ENCODE measurements around the gene TNS4.

The TNS4 gene

DNA sequence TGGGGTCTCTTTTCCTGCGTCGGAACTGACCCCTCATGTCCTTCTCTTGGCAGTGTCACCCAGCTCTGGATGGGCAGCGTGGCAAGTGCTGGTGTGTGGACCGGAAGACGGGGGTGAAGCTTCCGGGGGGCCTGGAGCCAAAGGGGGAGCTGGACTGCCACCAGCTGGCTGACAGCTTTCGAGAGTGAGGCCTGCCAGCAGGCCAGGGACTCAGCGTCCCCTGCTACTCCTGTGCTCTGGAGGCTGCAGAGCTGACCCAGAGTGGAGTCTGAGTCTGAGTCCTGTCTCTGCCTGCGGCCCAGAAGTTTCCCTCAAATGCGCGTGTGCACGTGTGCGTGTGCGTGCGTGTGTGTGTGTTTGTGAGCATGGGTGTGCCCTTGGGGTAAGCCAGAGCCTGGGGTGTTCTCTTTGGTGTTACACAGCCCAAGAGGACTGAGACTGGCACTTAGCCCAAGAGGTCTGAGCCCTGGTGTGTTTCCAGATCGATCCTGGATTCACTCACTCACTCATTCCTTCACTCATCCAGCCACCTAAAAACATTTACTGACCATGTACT, 44.9 kb downstream of the TNS4 start:
- DNase-seq: no peak

GRCh38 chr17:40454613-40454995, 46.8 kb downstream of the TNS4 start:
- no peak for DNase-seq

- DNase-seq: peak; percentile 67
These were observed 47.4 kb downstream of the TNS4 start for GRCh38 chr17:40453881-40454612.

GRCh38 chr17:40452921-40453378, 48.5 kb downstream of the TNS4 start:
- no peak for DNase-seq

GRCh38 chr17:40452216-40452787, 49.1 kb downstream of the TNS4 start:
- DNase-seq: peak; percentile 91

- DNase-seq: peak; percentile 95
These were observed 50.0 kb downstream of the TNS4 start for GRCh38 chr17:40451420-40451819.

DNA sequence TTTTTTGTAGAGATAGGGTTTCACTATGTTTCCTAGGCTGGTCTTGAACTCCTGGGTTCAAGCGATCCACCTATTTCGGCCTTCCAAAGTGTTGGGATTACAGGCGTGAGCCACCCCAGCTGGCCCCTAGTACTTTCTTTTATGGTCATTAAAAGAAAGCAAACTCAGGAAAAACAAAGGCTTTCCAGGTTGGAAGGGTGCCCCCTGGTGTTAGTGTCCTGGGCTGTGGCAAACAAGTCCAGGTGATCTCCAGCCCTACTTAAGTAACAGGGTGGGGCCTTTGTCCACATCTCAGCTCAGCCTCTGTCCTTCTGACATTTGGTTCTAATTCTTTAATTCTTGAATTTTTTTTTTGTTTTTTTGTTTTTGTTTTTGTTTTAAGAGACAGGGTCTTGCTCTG, 51.2 kb downstream of the TNS4 start:
- no peak for DNase-seq

DNA sequence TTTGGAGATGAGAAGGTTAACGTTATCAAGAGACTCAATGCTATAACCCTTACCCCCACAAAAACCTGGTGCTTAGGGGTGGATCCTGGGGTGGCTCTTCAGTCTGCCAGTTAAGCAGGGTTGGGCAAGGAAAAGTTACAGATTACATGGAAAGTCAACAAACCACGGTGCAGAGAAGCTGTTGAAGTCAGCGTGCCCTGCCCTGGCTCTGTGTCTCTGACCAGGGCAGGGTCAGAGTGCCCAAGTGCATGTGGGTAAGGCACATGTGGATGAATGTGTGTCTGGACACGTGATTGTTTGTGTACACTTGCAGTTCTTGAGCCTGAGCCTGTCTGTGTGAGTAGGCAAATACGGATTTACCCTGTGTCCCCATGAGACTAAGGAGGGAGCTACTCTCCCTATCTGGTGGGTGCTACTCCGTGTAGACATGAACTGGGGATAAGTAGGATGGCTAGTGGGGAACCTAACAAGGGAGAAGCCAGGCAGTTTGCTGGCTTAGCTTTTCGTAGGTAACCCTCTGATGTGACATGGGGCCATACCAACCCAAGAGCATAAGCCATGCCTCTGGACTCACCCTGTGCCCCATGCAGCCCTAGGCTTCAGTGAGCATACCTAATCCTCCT, 52.7 kb downstream of the TNS4 start:
- DNase-seq: no peak

DNA sequence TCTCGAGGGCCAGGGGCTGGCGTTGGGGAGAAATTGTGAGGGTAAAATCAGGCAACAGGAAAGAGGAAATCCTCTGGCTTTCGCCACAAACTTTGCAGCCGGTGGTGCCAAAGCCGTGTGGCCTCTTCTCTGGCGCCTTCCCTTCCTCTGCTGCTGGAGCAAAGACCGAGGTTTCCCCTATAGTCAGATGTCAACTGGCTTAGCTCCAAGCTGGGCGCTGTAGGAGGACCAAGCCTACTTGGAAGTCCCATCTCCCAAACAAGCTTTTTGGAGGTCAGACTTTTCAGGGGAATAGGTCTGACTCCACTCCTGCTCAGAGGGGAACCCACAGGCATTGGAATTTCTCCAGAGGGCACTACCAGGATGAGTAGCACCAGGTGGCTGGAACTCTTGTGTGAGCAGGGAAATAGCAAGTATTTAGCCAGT, 53.2 kb downstream of the TNS4 start:
- no peak for DNase-seq

GRCh38 chr17:40447806-40448205, 53.6 kb downstream of the TNS4 start:
- DNase-seq: no peak

DNA sequence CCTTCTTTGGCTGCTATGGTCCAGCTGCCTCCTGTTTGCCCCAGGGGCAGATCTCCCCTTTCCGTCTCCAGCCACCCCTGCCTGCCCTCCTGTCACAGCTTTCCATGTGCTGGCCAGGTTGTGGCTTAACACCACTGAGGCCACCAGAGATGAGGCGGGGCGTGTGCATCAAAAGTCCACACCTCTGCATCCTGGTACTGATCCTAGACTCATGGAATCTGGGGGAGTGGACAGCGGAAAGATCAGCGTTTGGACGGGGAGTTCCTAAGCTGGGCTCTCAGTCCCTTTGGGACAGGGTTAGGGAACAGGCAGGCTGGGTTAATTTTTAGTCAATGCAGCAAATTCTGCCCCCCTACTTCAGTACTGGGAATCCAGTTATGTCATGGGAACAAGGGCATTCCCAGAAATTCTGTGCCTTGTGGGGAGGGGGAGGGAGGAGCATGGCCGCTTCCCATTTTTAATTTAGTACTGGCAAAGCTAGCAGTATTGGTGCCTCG, 54.2 kb downstream of the TNS4 start:
- DNase-seq: no peak

GRCh38 chr17:40445751-40446468, 55.5 kb downstream of the TNS4 start:
- DNase-seq: no peak

GRCh38 chr17:40443988-40444899, 57.2 kb downstream of the TNS4 start:
- no peak for DNase-seq

- DNase-seq: peak; percentile 77
These were observed 58.0 kb downstream of the TNS4 start, which contains the start of gene IGFBP4 for GRCh38 chr17:40443196-40443987. Gene IGFBP4, plus strand, starts transcription at chr17:40443450. Its CDS starts 286 bp downstream, at chr17:40443736.

- no peak for DNase-seq
These were observed 58.8 kb downstream of the TNS4 start for GRCh38 chr17:40442392-40443195.

DNA sequence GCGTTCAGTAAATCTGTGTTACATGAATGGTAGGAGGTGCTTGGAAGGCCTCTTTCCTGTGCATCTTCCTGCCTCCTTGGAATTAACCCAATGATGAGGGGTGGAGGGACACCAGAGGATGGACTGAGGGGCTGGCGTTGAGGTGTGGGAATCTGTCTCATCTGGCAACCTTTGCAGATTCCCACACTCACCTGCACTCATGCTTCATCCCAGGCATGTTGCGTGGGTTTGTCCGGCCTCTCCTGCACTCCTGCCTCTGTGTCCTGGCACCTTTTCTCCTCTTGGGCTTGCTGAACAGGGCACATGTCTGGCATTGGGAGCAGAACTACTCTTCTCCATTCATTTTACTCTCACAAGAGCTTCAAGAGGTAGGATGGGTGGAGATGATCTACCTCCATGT, 61.3 kb downstream of the TNS4 start:
- DNase-seq: no peak

GRCh38 chr17:40437095-40437732, 64.2 kb downstream of the TNS4 start:
- no peak for DNase-seq

DNA sequence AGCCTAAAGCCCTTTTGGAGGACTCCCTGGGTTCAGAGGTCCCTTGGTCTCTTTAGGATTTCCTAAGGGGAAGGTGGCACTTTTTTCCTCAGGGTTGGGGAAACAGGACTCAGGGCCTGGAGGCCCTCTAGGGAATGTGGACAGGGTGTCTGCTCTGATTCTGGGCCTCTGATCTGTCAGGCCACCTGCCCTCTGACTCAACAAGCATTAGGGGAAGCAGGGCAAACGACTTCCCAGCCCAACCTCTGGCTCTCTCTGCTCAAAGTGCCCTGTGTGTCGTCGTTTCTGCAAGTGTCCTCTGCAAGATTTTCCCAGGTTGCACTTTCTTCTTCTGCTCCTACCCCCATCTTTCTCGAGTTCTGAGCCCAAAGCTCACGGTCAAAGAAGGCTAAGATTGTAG, 64.8 kb downstream of the TNS4 start:
- no peak for DNase-seq

Measured in fibroblast of skin of abdomen (primary cell).